GM18502 (cell line): ENCODE measurements around the gene METTL17.
A peak's percentile ranks its signal among the peaks of the same experiment; 100 is the strongest.
"Not testable (repeated sequence)": the region's sequence is repeated elsewhere in the genome, so short reads cannot be mapped to it uniquely, and the experiment has no call there.

Experiments used
- ATAC-seq: cut with Tn5 transposase; IDR thresholded peaks from one replicate; pipeline ENCODE4 v1.9.1; 2021; ENCODE audit warnings: mild to moderate bottlenecking; ENCODE audit not compliant: unreplicated experiment, poor library complexity

METTL17 gene, protein sequence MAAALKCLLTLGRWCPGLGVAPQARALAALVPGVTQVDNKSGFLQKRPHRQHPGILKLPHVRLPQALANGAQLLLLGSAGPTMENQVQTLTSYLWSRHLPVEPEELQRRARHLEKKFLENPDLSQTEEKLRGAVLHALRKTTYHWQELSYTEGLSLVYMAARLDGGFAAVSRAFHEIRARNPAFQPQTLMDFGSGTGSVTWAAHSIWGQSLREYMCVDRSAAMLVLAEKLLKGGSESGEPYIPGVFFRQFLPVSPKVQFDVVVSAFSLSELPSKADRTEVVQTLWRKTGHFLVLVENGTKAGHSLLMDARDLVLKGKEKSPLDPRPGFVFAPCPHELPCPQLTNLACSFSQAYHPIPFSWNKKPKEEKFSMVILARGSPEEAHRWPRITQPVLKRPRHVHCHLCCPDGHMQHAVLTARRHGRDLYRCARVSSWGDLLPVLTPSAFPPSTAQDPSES

DNA sequence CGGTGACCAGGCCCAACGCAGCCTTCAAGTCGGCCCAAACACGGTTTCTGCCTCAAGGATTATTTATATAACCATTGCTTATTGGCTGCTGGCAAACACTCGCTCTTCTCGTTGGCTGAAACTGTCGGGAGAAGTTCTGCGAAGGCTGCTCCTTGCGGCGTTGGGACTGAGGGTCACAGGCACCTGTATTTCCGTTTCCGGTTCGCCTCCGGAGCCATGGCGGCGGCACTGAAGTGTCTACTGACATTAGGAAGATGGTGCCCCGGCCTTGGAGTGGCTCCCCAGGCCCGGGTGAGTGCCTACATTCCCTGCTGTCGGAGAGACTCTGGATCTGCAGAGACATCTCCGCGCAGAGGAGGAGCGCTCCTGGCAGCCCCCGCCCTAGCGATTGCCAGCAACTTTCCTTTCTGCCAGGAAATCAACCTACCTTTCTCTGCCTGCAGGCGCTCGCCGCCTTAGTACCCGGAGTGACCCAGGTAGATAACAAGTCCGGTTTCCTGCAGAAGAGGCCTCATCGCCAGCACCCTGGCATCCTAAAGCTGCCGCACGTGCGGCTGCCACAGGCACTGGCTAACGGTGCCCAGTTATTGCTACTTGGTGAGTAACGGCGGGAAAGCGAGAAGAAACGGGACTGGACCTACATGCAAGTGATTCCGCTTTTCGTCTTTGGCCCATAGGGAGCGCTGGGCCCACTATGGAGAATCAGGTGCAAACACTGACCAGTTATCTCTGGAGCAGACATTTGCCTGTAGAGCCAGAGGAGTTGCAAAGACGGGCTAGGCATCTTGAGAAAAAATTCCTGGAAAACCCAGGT lies at the start of gene METTL17:
Gene METTL17, plus strand, starts transcription at position 194 of the 814 bp plus-strand sequence. Its CDS starts 23 bp downstream, at position 217.
- peak; percentile 96 for ATAC-seq

DNA sequence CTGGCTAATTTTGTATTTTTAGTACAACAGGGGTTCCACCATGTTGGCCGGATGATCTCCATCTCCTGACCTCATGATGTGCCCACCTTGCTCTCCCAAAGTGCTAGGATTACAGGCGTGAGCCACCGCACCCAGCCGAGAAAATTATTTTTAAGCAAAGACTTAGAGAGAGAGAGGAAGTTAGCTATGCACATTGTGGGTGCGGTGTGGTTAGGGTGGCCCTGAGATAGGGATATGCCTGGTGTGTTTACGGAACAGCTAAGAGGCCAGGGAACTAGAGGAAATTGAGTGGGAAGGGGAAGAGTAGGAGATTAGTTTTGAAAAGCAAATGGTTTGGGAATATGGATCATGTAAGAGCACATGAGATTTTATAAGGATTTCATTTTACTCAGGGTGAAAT lies 44.6 kb upstream of the METTL17 start:
- not testable (repeated sequence) for ATAC-seq

DNA sequence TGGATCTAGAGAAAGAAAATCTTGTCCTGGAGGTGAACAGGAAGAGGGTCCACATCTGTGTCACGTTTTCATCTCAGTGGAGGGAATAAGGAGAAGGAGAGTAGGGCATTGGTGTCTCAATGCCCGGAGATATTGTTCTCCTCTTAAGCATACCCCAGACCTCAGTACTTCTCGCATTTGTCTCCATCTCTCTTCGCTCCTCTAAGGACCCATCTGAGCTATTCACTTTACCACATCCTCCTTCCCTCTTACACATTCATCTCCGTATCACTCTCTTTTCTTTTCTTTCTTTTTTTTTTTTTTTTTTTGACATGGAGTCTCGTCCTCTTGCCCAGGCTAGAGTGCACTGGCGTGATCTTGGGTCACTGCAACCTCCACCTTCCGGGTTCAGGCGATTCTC lies 43.1 kb upstream of the METTL17 start:
- ATAC-seq, result not testable (repeated sequence)

DNA sequence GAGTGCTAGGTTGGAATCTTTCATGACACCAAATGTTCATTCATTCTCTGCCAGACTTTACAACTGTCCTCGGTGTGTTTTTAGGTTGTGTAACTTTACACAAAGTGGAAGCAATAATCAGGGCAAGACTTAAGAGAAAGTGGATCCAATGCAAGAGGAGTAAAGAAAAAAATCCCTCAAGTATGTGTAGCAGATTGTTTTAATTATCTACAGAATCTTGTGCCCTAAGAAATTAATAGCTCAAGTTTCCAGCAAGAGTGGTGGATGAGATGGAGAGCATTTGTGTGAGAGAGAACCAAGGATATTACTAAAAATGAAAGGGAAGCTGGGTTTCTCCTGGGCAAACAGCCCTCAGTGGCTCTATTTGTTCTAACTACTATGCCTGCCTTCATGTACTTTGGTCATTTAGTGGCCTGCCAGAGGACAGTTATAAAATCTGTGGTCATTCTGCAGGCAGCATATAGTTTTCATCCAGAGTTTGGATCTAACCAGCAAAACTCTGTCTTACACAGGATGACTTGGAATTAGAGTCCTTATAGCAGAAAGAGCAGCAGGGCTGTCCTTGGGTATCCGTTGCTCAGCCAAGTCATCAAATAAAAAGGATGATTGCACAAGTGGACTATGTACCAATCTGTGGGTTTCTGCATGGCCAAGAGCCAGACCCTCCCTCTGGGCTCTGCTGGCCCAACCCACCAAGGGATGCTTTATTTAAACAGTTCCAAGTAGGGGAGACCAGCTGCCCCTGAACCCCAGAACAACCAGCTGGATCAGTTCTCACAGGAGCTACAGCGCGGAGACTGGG lies 34.8 kb upstream of the METTL17 start, which contains the start of gene RNASE2:
Gene RNASE2, plus strand, starts transcription at position 752 of the 802 bp plus-strand sequence. CDS start 285 bp downstream, outside the sequence.
- not testable (repeated sequence) for ATAC-seq

DNA sequence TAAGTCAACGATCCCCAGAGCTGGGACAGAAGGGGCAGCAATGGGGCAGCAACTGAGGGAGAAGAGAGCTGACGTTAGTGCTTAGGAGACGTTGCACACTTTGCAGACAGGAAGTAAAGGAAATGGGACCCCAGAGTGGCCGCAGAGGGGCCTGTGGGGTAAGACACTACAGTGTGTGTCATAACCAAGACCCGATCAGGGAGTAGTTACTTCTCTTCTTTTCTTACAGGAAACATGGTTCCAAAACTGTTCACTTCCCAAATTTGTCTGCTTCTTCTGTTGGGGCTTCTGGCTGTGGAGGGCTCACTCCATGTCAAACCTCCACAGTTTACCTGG lies 34.3 kb upstream of the METTL17 start:
- ATAC-seq, result not testable (repeated sequence)

DNA sequence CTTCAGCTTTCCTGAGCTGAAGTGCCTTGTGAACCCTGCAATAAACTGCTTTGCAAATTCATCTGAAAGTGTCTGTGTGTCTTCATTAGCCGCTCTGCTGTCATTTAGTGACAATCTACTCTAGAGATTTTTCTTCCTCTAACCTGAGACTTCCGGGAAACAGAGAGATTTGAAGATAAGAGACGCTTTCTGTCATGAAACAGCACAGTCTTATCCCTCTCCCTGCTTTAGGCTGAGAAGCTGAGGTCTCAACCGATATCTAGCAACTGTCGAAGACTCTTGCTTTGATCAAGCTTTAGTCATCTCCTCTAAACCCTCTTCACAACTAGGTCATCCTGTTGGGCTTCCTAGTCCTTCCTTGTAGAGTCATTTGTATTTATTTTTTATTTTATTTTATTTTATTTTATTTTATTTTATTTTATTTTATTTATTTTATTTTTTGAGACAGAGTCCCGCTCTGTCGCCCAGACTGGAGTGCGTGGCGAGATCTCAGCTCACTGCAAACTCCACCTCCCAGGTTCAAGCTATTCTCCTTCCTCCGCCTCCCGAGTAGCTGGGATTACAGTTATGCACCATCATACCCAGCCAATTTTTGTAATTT lies 33.3 kb upstream of the METTL17 start:
- no peak for ATAC-seq

DNA sequence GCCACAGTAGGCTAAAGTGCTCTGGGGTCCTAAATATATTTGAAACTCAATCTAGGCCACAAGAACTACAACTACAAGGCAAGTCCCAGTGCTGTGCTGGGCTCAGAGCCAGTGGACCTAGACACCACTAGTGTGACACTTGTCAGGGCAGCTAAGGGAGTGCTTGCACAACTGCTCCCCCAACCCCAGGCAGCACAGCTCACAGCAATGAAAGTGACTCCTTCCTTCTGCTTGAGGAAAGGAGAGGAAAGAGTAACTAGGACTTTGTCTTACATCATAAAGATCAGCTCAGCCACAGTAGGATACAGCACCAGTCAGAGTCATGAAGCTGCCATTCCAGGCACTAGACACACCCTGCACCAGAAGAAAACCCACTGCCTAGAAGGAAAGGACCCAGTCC lies 30.8 kb upstream of the METTL17 start:
- not testable (repeated sequence) for ATAC-seq

DNA sequence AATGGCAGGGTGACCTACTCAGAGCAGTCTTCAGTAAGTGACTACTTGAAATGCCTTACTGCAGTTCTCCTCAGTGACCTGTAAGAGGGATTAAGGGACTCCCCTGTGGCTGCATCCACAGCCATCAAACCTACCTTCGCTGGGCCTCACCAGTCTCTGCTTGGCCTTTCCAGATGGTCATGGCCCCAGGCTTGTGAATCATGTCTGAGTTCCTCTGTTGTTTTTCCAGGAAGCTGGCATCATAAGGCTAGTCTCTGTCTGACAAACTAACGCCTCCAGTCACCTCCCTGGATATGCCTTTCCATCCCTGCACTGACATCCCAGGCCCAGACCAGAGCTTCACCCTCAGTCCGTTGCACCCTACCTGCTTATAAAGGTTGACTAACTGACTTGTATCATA lies 20.4 kb upstream of the METTL17 start:
- no peak for ATAC-seq

DNA sequence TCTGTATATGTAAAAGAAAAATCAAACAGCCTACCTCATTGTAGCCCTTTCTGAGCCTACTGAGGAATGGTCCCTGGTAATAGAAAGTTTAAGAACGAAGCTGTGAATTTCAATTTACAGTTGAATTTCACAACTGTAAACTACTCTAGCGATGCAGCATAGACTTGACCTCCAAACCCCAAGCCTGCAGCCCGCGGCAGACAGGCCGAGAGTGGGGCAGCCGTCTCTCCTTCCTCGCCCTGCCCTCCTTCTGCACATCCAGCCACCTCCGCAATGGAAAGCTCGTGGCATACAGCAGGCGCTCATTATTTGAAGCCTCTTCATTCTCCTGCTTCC lies 19.2 kb upstream of the METTL17 start:
- ATAC-seq, result peak; percentile 4

DNA sequence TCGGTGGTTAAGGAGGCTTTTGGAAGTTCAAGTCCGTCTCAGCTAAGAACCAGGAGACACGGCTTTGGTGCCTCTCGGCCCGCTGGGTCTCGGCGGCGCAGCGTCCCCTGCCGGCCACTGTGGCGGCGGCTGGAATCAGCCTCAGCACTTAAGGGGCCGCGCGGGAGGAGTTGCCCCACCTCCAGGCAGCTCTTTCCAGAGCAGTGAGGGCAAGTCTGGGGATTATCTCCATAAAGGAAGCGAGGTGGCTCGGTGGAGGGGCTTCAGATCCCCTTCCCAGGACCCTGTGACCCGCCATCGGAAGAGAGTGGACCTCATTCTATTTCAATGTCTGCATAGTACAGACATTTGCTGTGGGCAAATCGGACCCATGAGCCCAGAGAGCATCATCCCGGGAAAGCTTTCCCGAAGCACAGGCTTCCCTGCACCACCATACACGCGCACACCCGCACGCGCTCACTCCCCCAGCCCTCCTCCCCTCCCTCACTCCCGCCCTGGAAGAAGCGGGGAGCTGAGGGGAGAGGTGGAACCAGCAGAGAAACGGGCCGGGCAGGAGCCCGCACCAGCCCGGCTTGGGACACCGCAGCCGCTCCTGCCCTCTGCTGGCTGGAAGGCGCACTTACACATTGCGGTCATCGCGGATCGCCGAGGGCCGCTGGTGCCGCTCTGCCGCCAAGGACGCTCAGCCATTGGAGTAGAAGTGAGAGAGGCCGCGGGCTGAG lies 18.6 kb upstream of the METTL17 start:
- peak; percentile 92 for ATAC-seq

DNA sequence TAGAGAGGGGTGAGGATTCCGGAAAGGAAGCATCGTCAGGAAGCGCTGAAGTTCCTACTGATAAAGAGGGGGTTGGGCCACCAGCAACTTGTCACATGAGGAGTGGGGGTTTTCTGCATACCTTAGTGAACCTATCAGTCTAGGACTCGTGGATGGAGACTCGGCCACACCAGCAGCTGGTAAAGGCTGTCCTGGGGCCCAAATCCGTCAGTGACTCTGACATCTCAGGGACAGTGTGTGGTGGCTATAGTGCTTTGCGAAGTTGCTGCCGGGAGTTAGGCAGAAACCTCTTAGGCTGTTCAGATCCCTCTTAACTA lies 18.1 kb upstream of the METTL17 start:
- peak; percentile 36 for ATAC-seq

DNA sequence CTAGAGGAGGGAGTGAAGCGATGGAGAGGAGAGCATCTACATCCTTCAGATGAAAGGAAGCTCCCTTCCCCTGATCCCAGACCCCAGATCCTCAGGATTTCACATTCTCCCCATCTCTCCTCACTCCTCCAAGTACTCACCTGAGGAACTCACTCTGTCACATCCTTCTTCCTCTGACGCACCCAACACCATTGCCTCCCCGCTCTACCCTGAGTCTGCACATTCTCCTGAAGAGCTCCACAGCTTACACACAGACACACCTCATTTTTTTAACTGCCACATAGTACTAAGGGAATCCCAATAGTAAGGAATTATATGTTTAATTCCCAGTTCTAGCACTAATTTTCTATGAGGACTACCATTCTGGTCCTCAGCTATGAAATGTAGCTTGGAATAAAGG lies 16.3 kb upstream of the METTL17 start:
- ATAC-seq, result no peak

DNA sequence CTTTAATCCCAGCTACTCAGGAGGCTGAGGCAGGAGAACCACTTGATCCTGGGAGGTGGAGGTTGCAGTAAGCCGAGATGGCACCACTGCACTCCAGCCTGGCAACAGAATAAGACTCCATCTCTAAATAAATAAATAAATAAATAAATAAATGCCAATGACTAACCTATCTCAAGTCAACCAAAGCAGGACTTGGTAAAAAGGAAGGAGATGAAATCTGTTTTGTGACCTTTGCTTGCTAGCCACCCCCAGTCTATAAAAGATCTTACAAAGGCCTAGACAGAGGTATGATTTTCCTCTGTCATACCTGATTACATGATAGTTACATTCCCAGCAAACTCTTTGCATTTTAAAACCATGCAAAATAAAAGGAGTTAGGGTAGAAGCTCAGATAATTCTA lies 13.5 kb upstream of the METTL17 start:
- no peak for ATAC-seq

DNA sequence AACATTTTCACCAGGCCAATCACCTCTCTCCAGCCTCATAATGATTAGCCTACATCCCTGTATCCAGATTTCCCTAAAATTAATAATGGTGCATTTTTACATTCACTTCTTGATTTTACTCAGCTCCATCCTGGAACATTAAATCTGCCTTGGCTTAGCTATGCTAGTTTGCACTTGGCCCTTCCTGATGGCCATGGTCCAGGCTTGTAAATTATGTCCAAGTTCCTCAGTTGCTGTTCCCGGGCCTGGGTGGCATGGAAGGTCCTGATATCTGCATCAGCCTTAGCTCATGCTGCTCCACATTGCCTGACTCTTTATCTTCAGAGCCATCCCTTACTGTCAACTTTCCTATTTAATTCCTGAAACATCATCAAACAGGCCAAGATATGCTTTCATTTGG lies 11.1 kb upstream of the METTL17 start:
- ATAC-seq, result no peak

DNA sequence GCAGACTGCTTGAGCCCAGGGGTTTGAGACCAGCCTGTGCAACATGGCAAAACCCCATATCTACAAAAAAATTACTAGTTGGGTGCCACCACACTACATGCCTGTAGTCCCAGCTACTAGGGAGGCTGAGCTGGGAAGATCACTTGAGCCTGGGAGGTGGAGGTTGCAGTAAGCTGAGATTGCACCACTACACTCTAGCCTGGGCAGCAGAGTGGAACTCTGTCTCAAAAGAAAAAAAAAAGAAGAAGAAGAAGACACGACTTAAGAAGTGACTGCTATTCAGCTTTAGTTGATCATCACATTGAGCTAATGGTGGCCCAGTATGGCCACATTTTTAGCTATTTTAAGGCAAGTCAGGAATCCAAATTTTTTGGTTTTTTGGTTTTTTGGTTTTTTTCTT lies 8.9 kb upstream of the METTL17 start:
- no peak for ATAC-seq

DNA sequence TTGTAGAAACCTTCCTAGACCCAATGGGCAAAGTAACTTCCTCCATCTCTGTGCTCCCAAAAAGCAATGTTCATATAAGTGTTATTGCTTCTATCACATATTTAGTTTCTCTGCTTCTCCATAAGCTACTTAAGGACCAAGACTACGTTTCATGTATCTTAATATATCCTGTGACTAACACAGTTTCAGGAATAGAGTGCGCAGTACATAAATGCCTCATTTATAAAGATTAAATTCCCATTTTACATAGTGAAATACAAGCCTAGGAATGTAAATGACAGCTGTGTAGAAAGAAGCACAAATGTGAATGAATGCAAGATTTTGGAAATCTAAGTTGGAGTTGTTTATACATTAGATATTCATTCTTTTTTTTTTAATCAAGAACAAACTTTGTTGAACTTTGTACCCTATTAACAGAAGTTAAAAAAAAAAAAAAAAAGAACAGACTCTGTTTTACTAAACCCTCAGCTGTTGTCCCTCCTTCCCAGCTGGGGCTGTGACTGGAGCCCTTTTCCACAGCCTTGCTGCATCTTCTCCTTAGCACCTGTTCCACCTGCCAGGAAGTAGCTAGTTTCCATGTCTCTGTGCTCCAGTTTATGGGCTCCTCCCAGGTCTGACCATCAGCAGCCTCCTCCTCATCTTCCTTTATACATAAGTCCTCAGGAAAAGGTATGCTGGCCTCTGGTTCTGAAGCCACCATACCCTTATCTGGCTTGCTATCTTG lies 7.0 kb upstream of the METTL17 start:
- no peak for ATAC-seq

DNA sequence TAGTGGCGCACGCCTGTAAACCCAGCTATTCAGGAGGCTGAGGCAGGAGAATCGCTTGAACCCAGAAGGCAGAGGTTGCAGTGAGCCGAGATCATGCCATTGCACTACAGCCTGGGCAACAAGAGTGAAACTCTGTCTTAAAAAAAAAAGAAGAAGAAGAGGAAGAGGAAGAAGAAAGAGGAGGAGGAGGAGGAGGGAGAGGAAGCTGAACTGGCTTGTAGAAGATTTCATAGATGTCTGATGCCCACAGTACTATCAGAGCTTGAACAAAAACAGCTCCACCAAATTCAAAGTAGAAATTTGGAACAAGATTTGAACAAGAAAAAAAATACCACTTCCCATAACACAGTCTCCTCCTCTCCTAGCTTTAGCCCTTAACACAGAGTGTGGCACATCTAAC lies 4.1 kb upstream of the METTL17 start:
- not testable (repeated sequence) for ATAC-seq

DNA sequence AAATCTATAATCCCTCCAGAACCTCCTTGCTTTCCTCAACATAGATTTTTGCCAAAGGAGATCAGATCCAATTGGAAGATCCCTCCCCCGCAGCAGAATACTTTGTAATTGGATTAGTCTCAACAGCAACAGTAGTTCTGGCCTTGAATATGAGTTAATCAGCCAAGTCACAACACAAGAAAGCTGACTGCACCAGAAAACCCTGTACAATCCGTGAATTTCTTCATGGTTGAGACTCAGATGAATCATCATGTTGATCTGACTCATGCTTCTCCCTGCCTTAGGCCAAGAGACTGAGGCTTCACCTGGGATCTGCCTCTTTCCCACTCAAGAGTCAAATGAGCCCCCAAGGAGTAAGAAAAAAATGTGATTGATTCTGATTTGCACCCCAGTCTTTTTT lies 3.0 kb upstream of the METTL17 start:
- no peak for ATAC-seq
